HUES48 (cell line): ENCODE results near the gene MTX2.

Experiments used
- H3K27ac ChIP-seq: one replicate; pipeline ENCODE4 v1.7.0; 2013; ENCODE audit warnings: low read depth, low read length, inconsistent platforms
- H3K27me3 ChIP-seq: 2 replicates; pipeline ENCODE4 v1.6.1; 2013; ENCODE audit warnings: mild to moderate bottlenecking, low read length; ENCODE audit not compliant: control insufficient read depth, insufficient read depth
- H3K36me3 ChIP-seq: 2 replicates; pipeline ENCODE4 v1.6.1; 2013; ENCODE audit warnings: low read length; ENCODE audit not compliant: control insufficient read depth, insufficient read depth
- H3K4me1 ChIP-seq: 2 replicates; pipeline ENCODE4 v1.6.1; 2013; ENCODE audit warnings: mild to moderate bottlenecking, low read length; ENCODE audit not compliant: control insufficient read depth, insufficient read depth
- H3K4me3 ChIP-seq: 2 replicates; pipeline ENCODE4 v1.5.1; 2013; ENCODE audit warnings: mild to moderate bottlenecking, low read depth, low read length
- H3K9ac ChIP-seq: 2 replicates; pipeline ENCODE4 v1.6.1; 2013; ENCODE audit warnings: mild to moderate bottlenecking, low read depth, low read length, moderate library complexity
- H3K9me3 ChIP-seq: 2 replicates; pipeline ENCODE4 v1.6.1; 2013; ENCODE audit warnings: low read length; ENCODE audit not compliant: control insufficient read depth, insufficient read depth

MTX2 gene

DNA sequence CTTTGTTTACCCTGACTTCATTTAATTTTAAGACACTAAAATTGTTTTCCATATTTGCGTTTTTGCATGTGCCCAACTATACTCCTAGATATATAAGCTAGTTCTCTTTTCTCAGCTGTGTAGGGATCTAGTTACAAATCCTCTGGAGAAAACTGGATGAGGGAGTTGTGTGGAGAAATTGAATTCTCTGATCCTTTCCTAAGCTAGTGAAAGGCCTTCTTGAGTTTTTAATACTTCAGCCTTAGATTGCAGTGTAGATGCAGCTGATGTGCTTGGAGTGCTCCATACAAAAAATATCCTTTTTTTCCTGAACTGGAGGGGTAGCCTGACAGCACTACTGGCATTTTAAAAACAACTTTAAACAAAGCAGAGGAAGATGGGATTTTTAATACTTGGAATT is 8.6 kb upstream of the MTX2 start:
- H3K9me3 ChIP-seq = no peaks in the 10 kb centered on the region
- no peaks in the 10 kb centered on the region for H3K36me3 ChIP-seq
- H3K4me3 ChIP-seq = no peak overlapping the region
- H3K9ac ChIP-seq = no peak overlapping the region
- no peak overlapping the region for H3K27ac ChIP-seq
- no peaks in the 10 kb centered on the region for H3K27me3 ChIP-seq
- no peaks in the 10 kb centered on the region for H3K4me1 ChIP-seq

GRCh38 chr2:176261136-176261535 is 8.1 kb upstream of the MTX2 start:
- Histone ChIP-seq H3K4me1 (no peaks in the 10 kb centered on the region), H3K9me3 (no peaks in the 10 kb centered on the region), H3K27me3 (no peaks in the 10 kb centered on the region), H3K4me3 (no peak overlapping the region), H3K27ac (no peak overlapping the region), H3K36me3 (no peaks in the 10 kb centered on the region), H3K9ac (no peak overlapping the region)

DNA sequence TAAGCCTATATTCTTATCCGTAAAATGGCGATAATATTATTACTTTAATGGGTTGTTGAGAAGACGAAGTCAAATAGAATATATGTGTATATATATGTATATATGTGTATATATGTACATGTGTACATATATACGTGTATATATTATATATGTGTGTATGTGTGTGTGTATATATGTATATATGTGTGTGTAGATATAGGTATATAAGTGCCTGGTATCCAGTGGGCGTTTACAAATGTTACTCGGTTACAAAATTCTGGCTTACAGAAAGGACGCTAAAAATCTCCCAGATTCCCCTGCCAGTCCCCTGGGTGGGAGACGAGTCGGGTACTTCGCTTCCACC is 295 bp upstream of the MTX2 start:
- Histone ChIP-seq H3K9ac (peak overlapping the region; percentile 87), H3K4me3 (peak overlapping the region; percentile 97), H3K36me3 (no peaks in the 10 kb centered on the region), H3K9me3 (no peaks in the 10 kb centered on the region), H3K27me3 (no peaks in the 10 kb centered on the region; the same call in 1 of the 2 replicates), H3K27ac (peak overlapping the region; percentile 91), H3K4me1 (peaks cover 10% of the 10 kb centered on the region; the same call in 1 of the 2 replicates)

- Histone ChIP-seq H3K9me3 (no peaks in the 10 kb centered on the region), H3K27ac (peak overlapping the region; percentile 91), H3K27me3 (no peaks in the 10 kb centered on the region; the same call in 1 of the 2 replicates), H3K4me3 (peak overlapping the region; percentile 97), H3K4me1 (peaks cover 10% of the 10 kb centered on the region; the same call in 1 of the 2 replicates), H3K9ac (peak overlapping the region; percentile 87), H3K36me3 (no peaks in the 10 kb centered on the region)
Measured at GRCh38 chr2:176270100-176270750, 983 bp downstream of the MTX2 start.

GRCh38 chr2:176272870-176273459 is 3.7 kb downstream of the MTX2 start:
- no peak overlapping the region for H3K4me3 ChIP-seq
- no peaks in the 10 kb centered on the region for H3K27me3 ChIP-seq
- H3K9ac ChIP-seq = no peak overlapping the region
- H3K36me3 ChIP-seq = no peaks in the 10 kb centered on the region
- no peaks in the 10 kb centered on the region for H3K9me3 ChIP-seq
- H3K27ac ChIP-seq = no peak overlapping the region
- H3K4me1 ChIP-seq = peaks cover 10% of the 10 kb centered on the region; the same call in 1 of the 2 replicates

GRCh38 chr2:176278927-176279326 is 9.7 kb downstream of the MTX2 start:
- H3K9ac ChIP-seq = no peak overlapping the region
- H3K9me3 ChIP-seq = no peaks in the 10 kb centered on the region
- no peak overlapping the region for H3K27ac ChIP-seq
- no peaks in the 10 kb centered on the region for H3K27me3 ChIP-seq
- peaks cover 3% of the 10 kb centered on the region; the same call in 1 of the 2 replicates for H3K4me1 ChIP-seq
- no peak overlapping the region for H3K4me3 ChIP-seq
- H3K36me3 ChIP-seq = no peaks in the 10 kb centered on the region

- H3K4me1 ChIP-seq = peaks cover 3% of the 10 kb centered on the region; the same call in 1 of the 2 replicates
- H3K9ac ChIP-seq = no peak overlapping the region
- H3K27ac ChIP-seq = no peak overlapping the region
- no peaks in the 10 kb centered on the region for H3K9me3 ChIP-seq
- H3K36me3 ChIP-seq = no peaks in the 10 kb centered on the region
- no peaks in the 10 kb centered on the region for H3K27me3 ChIP-seq
- no peak overlapping the region for H3K4me3 ChIP-seq
Measured at GRCh38 chr2:176280156-176280555, 10.9 kb downstream of the MTX2 start.

GRCh38 chr2:176280867-176281658 is 11.8 kb downstream of the MTX2 start:
- Histone ChIP-seq H3K36me3 (no peaks in the 10 kb centered on the region), H3K27me3 (no peaks in the 10 kb centered on the region), H3K4me3 (no peak overlapping the region), H3K4me1 (peaks cover 3% of the 10 kb centered on the region; the same call in 1 of the 2 replicates), H3K9ac (no peak overlapping the region), H3K9me3 (no peaks in the 10 kb centered on the region), H3K27ac (no peak overlapping the region)

- peaks cover 8% of the 10 kb centered on the region; the same call in 1 of the 2 replicates for H3K4me1 ChIP-seq
- no peaks in the 10 kb centered on the region for H3K27me3 ChIP-seq
- H3K36me3 ChIP-seq = no peaks in the 10 kb centered on the region
- H3K4me3 ChIP-seq = no peak overlapping the region
- H3K27ac ChIP-seq = no peak overlapping the region
- no peaks in the 10 kb centered on the region for H3K9me3 ChIP-seq
- no peak overlapping the region for H3K9ac ChIP-seq
Measured at GRCh38 chr2:176283291-176284068, 14.2 kb downstream of the MTX2 start.

- Histone ChIP-seq H3K27me3 (no peaks in the 10 kb centered on the region), H3K9ac (no peak overlapping the region), H3K4me1 (peaks cover 8% of the 10 kb centered on the region; the same call in 1 of the 2 replicates), H3K9me3 (no peaks in the 10 kb centered on the region), H3K27ac (no peak overlapping the region), H3K36me3 (no peaks in the 10 kb centered on the region), H3K4me3 (no peak overlapping the region)
Measured at GRCh38 chr2:176284461-176285049, 15.3 kb downstream of the MTX2 start.
